ENCODE results near the gene SFN.
"Not testable (repeated sequence)": the region's sequence is repeated elsewhere in the genome, so short reads cannot be mapped to it uniquely, and the experiment has no call there.

The SFN gene

GRCh38 chr1:26862781-26863684 is at the start of gene SFN:
Gene SFN (plus strand): TSS chr1:26863149. CDS start chr1:26863213, 64 bp downstream.
- DNase-seq (ENCODE audit: low read depth) = no peak

GRCh38 chr1:26814377-26814776 is 48.6 kb upstream of the SFN start:
- no peak for DNase-seq (ENCODE audit: low read depth)

GRCh38 chr1:26814893-26815292 is 48.1 kb upstream of the SFN start:
- no peak for DNase-seq (ENCODE audit: low read depth)

GRCh38 chr1:26820784-26821269 is 42.1 kb upstream of the SFN start:
- no peak for DNase-seq (ENCODE audit: low read depth)

DNA sequence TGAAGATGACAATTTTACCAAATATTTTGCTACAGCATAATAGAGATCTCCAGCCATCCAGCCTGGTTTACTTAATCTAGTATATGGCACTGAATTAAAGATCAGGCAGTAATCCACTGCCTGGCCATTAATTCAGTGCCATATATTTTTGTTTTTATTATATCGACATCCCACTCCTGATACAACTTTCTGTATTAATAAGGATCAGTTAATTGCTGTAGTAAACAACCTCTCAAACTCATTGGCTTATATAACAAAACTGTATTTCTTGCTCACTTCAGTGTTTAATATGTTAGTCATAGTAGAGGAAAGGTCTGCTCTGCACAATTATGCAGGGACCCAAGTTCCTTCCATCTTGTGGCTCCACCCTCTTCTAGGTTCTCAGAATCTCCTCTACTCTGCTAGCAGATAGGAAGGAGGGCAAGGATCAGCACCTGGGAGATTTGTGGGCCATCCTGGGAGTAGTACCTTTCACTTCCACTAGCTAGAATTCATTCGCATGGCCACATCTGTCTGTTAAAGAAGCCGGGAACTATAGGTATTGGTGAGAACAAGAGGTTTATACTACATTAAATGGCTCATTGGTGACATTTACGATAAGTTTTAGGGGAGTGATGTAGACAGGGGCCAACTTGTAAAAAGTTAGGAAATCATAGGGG is 40.1 kb upstream of the SFN start:
- no peak for DNase-seq (ENCODE audit: low read depth)

- DNase-seq (ENCODE audit: low read depth) = no peak
Observed at GRCh38 chr1:26824731-26825130, 38.2 kb upstream of the SFN start.

DNA sequence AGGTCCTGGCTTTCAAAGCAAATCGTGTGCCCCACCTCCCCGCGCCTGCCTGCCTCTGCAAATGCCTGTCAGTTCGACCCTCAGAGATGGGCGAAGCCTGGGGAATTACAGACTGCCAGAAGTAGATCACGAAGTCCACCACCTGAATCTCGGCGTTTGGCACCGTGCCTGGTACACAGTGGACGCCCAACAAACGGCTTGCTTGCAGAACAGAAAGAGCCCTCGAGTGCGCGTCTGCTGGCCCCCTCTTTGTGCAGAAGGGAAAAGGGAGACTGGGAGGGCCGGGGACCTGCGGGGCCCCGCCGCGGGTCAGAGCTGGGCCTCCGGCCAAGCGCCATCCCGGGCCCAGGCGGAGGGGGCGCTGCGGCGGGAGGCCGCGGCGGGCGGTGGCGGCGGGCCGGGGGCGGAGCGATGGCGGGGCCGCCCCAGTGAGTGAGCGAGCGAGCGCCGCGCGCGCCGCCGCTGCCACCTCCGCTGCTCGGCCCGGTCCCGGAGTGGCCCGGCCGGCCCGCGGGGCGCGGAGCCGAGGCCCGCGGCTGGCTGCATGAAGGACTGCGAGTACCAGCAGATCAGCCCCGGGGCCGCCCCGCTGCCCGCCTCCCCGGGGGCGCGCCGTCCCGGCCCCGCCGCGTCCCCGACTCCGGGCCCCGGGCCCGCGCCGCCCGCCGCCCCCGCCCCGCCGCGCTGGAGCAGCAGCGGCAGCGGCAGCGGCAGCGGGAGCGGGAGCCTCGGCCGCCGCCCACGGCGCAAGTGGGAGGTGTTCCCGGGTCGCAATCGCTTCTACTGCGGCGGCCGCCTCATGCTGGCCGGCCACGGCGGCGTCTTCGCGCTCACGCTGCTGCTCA is 36.5 kb upstream of the SFN start, which contains the start of gene ZDHHC18:
TSS of gene ZDHHC18 (plus strand) at position 428 of the 845 bp plus-strand sequence. CDS start at position 545, 117 bp downstream.
- peak; percentile 64 for DNase-seq (ENCODE audit: low read depth)

GRCh38 chr1:26827106-26827604 is 35.8 kb upstream of the SFN start:
- no peak for DNase-seq (ENCODE audit: low read depth)

- no peak for DNase-seq (ENCODE audit: low read depth)
Observed at GRCh38 chr1:26827663-26828062, 35.3 kb upstream of the SFN start.

DNA sequence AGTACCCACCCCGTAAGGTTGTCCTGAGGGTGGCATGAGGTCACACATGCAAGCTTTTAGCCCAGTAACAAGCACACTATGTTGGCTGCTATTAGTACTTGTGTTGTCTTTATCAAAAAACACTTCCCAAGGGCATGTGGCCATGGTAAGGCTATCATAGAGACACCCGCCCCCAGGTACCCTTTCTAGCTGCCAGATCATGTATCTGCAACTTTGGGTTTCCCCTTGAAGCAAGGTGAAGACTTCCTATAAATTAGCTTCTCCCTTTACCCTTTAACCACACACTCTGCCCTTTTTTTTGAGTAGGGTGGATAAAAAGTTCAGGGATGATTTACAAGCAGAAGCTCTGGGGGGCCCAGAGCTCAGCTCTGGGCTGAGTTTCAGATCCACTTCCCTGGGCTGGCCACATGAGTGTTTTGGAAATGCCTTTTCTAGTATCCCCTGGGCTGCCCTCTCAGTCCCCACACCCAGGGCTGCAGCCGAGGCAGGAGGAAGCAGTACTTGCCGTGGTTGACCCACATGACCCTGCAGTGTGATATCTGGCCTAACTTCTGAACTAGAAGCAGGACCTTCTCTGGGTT is 34.4 kb upstream of the SFN start:
- no peak for DNase-seq (ENCODE audit: low read depth)

- DNase-seq (ENCODE audit: low read depth) = no peak
Observed at GRCh38 chr1:26829184-26829911, 33.6 kb upstream of the SFN start.

- DNase-seq (ENCODE audit: low read depth) = no peak
Observed at GRCh38 chr1:26831059-26831458, 31.9 kb upstream of the SFN start.

- no peak for DNase-seq (ENCODE audit: low read depth)
Observed at GRCh38 chr1:26831546-26832248, 31.3 kb upstream of the SFN start.

GRCh38 chr1:26832249-26832960 is 30.5 kb upstream of the SFN start:
- DNase-seq (ENCODE audit: low read depth) = no peak

DNA sequence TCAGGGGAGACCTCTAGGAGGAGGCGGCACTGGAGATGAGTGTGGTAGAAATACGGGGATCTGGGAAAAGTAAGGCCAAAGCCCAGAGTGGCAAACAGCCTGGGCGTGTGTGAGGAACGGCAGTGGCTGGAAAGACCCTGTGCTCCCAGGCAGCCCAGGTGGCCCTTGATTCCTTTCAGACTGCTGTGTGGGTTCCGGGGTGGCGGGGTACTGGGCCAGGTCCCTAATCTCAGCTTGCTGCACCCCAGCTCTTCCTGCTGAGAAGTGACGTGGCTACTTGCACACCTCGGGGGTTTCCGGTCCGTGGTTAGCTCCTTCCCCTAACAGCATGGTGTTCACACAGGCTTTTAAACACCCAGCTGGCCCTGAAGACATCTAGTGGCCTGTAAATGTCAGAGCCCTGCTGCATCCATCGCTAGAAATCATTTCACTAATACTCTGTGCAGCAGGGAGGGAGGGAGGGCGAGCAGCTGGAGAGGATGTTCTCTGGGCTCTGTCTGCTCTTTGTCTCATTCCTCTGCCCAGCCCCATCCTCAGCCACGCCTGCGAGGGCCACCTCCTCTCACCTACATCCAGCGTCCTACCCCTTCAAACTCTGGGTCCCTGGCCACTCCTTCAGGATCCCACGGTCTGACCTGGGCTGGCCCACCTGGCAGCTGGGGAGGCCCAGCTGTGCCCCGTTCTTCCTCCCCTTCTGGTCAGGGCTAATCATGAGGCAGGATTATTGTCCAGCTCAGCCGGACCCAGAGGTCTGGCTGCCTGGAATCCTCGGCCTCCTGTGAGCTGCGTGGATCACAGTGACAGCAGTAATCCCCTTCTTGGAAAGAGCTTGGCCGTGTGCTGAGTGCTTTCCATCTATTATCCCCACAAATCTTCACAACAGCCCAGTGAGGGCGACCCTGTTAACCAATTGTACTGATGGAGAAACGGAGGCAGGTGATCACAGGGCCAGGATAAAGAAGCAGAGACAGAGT is 29.2 kb upstream of the SFN start:
- peak; percentile 74 for DNase-seq (ENCODE audit: low read depth)

DNA sequence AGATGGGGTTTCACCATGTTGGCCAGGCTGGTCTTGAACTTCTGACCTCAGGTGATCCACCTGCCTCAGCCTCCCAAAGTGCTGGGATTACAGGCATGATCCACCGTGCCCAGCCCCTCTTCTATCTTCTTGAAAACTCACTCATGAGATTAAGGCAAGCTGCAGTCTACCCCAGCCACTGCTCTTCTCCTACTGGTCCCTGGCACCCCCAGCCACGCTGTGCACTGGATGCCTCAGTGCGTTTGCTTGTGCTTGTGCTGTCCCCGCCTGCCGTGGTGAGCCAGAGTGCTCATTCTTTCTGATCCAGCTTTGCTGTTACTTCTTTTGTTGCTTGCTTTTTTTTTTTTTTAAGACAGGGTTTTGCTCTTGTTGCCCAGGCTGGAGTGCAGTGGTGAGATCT is 25.3 kb upstream of the SFN start:
- not testable (repeated sequence) for DNase-seq (ENCODE audit: low read depth)

- no peak for DNase-seq (ENCODE audit: low read depth)
Observed at GRCh38 chr1:26838474-26839338, 24.2 kb upstream of the SFN start.
